HL-60 (cell line): ENCODE data around the gene EXOC6B.

Experiments used
- DNase-seq, 2 experiments: peaks; one replicate each; pipeline ENCODE4 v3.0.0-alpha.2; 2010 to 2020; ENCODE audit warnings: low read depth in 1 of 2, low spot score in 1 of 2
- H3K27ac ChIP-seq: fragments of 250-450 bp; sonication (Bioruptor Pico); replicated peaks from 2 replicates; pipeline ENCODE4 v1.5.1; 2020; ENCODE audit warnings: mild to moderate bottlenecking, moderate library complexity
- H3K27me3 ChIP-seq: fragments of 250-450 bp; sonication (Bioruptor Pico); 2 replicates; pipeline ENCODE4 v1.5.1; 2021; ENCODE audit warnings: mild to moderate bottlenecking, moderate library complexity; ENCODE audit not compliant: insufficient read depth, poor library complexity, severe bottlenecking
- H3K4me3 ChIP-seq: replicated peaks from 2 replicates; pipeline ENCODE4 v1.5.1; 2011; ENCODE audit warnings: mild to moderate bottlenecking, control low read depth, low read length; ENCODE audit not compliant: insufficient read depth
- GABPA ChIP-seq: IDR thresholded peaks from 2 replicates; pipeline ENCODE4 v1.6.1; 2012; ENCODE audit warnings: low read depth
- POLR2AphosphoS5 ChIP-seq: IDR thresholded peaks from 2 replicates; pipeline ENCODE4 v1.6.1; 2012; ENCODE audit warnings: low read depth
- SPI1 ChIP-seq: IDR thresholded peaks from 2 replicates; pipeline ENCODE4 v1.6.1; 2012; ENCODE audit warnings: low read depth, mild to moderate bottlenecking, borderline replicate concordance
- TF ChIP-seq, protein P1 (sequence below): IDR thresholded peaks from one replicate; pipeline ENCODE4 v1.5.1; 2011; ENCODE audit warnings: low read length, control low read depth, inconsistent platforms; ENCODE audit not compliant: insufficient read depth
- TF ChIP-seq, protein P2 (sequence below): IDR thresholded peaks from 2 replicates; pipeline ENCODE4 v1.6.1; 2012; ENCODE audit warnings: low read depth; ENCODE audit not compliant: insufficient replicate concordance

EXOC6B gene

DNA sequence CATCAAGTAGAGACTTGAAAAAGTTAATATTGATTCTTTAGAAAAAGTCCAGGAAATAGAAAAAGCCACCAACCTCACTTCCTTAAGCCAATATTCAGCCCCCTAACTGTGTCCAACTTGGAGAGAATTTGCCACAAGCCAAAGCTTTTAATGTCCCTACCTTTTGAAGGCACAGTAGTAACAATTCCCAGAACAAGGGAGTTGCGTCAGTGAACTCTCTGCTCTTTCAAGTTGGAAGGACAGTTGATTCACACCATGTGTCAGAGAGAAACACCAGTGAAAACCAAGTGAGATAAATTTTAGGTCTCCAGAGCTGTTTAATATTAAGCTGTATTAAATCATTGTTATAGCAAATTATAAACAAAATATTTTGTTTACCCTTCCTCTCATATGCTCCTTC is 66.1 kb downstream of the EXOC6B start:
- Histone ChIP-seq H3K27me3 (peaks cover 1% of the 10 kb centered on the region), H3K27ac (no peak overlapping the region), H3K4me3 (no peak overlapping the region)
- DNase-seq: no peak
- TF ChIP-seq GABPA (no peak), POLR2AphosphoS5 (no peak), SPI1 (no peak)
- TF ChIP-seq, protein P1, sequence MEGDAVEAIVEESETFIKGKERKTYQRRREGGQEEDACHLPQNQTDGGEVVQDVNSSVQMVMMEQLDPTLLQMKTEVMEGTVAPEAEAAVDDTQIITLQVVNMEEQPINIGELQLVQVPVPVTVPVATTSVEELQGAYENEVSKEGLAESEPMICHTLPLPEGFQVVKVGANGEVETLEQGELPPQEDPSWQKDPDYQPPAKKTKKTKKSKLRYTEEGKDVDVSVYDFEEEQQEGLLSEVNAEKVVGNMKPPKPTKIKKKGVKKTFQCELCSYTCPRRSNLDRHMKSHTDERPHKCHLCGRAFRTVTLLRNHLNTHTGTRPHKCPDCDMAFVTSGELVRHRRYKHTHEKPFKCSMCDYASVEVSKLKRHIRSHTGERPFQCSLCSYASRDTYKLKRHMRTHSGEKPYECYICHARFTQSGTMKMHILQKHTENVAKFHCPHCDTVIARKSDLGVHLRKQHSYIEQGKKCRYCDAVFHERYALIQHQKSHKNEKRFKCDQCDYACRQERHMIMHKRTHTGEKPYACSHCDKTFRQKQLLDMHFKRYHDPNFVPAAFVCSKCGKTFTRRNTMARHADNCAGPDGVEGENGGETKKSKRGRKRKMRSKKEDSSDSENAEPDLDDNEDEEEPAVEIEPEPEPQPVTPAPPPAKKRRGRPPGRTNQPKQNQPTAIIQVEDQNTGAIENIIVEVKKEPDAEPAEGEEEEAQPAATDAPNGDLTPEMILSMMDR: no peak
- TF ChIP-seq, protein P2, sequence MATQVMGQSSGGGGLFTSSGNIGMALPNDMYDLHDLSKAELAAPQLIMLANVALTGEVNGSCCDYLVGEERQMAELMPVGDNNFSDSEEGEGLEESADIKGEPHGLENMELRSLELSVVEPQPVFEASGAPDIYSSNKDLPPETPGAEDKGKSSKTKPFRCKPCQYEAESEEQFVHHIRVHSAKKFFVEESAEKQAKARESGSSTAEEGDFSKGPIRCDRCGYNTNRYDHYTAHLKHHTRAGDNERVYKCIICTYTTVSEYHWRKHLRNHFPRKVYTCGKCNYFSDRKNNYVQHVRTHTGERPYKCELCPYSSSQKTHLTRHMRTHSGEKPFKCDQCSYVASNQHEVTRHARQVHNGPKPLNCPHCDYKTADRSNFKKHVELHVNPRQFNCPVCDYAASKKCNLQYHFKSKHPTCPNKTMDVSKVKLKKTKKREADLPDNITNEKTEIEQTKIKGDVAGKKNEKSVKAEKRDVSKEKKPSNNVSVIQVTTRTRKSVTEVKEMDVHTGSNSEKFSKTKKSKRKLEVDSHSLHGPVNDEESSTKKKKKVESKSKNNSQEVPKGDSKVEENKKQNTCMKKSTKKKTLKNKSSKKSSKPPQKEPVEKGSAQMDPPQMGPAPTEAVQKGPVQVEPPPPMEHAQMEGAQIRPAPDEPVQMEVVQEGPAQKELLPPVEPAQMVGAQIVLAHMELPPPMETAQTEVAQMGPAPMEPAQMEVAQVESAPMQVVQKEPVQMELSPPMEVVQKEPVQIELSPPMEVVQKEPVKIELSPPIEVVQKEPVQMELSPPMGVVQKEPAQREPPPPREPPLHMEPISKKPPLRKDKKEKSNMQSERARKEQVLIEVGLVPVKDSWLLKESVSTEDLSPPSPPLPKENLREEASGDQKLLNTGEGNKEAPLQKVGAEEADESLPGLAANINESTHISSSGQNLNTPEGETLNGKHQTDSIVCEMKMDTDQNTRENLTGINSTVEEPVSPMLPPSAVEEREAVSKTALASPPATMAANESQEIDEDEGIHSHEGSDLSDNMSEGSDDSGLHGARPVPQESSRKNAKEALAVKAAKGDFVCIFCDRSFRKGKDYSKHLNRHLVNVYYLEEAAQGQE: no peak

DNA sequence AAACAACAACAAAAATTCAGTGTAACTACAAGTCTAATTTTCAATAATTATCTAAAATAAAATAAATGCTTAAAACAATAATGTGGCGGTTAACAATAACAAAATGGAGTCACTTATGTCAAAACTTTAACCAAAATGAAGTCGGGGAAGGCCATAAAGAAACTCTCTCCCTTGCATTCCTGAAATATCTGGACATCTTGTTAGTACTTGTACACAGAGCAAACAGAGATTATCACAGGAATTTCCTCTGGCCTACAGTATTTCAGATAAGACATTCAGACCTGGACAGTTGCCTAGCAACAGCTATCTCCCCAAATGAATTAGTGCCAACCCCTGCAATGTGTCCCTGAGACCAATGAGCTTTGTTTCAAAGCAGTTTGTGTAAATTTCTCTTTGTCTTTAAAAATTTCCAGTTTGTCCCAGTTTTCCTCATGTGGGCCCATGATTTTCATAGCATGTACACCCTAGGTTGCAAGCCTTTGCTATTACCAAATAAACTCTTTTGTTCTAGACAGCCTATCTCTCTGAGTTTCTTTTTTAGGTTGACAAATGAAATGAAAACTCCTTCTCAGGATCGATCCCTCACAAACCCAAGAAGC is 68.6 kb downstream of the EXOC6B start:
- Histone ChIP-seq H3K4me3 (no peak overlapping the region), H3K27ac (no peak overlapping the region), H3K27me3 (peaks cover 2% of the 10 kb centered on the region)
- TF ChIP-seq GABPA (no peak), POLR2AphosphoS5 (no peak), SPI1 (no peak)
- TF ChIP-seq, protein P2: no peak
- TF ChIP-seq, protein P1: no peak
- no peak for DNase-seq

DNA sequence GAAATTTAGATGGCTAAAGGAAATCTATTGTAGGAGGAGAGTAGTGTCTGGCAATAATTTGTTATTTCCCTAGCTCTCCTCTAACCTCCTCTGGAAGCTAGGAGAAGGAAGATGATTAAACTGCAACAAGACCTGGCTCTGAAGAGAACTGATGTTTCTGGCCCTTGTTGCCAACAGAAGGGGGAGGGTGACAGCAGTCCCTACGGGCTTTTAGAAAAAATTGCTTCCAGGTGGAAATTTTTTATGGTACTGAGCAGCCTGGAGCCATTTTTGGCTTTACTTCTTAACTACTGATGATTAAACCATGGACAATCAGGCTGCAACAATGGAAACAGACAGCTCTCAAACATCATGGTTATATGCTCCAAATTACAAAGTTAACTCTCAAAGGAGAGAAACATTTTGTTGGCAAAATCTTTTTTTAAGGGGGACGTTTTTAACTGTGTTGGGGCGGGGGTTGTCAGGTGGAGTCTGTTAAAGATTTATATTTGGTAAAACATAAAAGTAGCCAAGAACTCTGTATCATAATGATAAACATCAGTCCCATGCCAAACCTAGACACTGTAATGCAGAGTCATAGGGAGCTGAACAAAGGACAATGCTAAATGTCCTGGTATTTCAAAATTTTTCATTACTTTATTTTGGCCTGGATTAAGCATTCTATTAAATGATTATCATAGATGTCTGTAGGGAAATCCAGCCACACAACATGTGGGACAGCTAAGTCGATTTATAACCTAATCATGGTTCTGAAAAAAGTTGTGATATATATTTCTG is 70.0 kb downstream of the EXOC6B start:
- Histone ChIP-seq H3K27me3 (peaks cover 2% of the 10 kb centered on the region), H3K27ac (no peak overlapping the region), H3K4me3 (no peak overlapping the region)
- TF ChIP-seq, protein P2: no peak
- no peak for TF ChIP-seq POLR2AphosphoS5
- no peak for TF ChIP-seq GABPA
- TF ChIP-seq SPI1: no peak
- TF ChIP-seq, protein P1: no peak
- no peak for DNase-seq
